ENCODE results near the gene NOP16.

NOP16 gene

DNA sequence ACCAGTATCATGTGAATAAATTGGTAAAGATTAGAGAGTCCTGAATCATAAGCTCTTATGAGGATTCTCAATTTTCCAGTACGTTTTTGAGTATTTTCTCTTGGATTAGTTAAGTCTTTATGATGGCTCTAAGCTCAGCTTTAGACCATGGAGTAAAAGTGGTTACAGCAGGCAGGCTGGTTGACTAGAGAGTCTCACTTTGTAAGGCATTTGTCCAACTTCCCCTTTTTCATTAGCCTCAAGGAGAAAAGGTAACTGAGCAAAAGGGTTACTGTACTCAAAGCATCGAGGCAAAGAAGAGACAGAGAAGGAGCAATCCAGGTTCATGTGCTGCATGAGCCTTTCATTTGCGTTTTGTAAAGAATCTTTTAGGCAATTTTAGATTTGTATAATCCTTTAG lies 8.5 kb downstream of the NOP16 start:
- DNase-seq (ENCODE audit: low read depth): no peak
- TF ChIP-seq, protein P1, sequence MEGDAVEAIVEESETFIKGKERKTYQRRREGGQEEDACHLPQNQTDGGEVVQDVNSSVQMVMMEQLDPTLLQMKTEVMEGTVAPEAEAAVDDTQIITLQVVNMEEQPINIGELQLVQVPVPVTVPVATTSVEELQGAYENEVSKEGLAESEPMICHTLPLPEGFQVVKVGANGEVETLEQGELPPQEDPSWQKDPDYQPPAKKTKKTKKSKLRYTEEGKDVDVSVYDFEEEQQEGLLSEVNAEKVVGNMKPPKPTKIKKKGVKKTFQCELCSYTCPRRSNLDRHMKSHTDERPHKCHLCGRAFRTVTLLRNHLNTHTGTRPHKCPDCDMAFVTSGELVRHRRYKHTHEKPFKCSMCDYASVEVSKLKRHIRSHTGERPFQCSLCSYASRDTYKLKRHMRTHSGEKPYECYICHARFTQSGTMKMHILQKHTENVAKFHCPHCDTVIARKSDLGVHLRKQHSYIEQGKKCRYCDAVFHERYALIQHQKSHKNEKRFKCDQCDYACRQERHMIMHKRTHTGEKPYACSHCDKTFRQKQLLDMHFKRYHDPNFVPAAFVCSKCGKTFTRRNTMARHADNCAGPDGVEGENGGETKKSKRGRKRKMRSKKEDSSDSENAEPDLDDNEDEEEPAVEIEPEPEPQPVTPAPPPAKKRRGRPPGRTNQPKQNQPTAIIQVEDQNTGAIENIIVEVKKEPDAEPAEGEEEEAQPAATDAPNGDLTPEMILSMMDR (conservative IDR thresholded peaks at IDR 0.05; ENCODE audit: low read length): no peak
- H3K4me3 ChIP-seq (ENCODE audit: low read length): no peak overlapping the region

DNA sequence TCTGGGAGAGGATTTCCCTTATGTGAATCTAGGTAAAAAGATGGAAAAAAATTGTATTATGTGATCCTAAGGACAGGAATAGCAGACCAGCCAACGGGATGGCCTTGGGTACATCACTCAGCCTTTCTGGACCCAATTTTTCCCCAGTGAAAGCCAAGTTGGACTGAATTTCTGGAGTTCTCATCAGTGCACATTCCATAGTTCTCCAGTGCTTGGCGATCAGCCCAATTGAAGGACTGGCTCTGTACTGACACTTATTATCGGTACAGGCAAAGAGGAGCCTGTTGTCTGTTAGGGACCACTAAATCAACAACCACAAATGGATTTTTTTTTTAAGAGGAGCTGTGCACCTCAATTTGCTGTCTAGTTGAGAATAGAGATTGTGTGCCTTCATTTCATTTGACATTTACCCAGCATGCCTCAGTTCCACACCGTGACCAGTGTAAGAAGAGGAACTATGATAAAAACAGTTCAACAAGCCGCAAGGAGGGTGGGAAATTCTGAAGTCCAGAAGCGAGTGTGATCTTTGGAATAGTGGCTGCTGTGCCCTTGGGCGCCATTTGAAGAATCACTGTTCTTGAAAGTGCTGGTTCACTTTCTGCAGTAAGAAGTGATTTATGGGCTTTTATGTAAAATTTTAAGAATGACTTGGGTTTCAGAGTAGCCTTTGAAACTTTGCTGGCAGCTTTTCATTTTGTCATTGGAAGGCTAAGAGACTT lies 15.1 kb downstream of the NOP16 start:
- no peak overlapping the region for H3K4me3 ChIP-seq (ENCODE audit: low read length)
- TF ChIP-seq, protein P1 (conservative IDR thresholded peaks at IDR 0.05; ENCODE audit: low read length): no peak
- DNase-seq (ENCODE audit: low read depth): peak; percentile 49

DNA sequence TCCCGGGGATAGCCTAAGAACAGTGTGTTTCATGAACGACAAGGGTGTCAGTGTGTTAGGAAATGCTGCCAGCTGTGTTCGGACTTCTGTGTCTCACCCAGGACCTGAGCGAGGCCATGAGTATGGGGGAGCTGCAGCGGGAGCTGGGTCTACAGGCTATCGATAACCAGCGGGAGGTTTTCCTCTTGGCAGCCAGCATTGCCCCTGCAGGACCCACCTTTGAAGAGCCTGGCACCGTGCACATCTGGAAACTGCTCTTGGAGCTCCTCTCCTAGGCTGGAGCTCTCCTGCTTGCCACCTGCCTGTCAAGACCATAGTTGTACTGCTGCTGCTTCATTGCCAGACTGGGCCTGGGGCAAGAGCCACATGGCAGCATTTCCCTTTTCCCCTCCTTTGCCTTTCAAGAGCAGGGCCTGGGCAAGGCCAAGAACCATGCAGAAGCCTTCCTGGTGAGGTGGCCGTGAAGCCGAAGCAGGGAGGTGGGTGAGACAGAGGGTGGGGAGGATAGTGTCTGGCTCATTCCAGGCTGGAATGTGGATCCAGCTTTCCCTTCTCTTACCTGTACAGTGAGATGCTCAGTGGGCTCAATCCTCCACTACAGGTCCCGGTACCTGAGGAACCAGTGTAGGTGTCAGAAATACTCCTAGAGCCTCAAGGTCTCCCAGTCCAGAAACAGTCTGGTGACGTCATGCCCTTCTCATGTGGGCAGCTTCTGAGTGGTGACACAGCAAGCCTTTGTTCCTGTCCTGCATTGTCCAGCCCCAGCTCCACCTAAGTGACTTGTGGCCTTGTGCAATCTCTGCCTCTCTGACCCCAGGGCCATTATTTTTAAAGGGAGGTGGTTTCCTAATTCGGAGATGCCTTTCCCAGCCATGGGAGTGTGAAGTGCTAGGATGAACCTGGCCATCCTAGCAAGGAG lies 16.5 kb downstream of the NOP16 start:
- DNase-seq (ENCODE audit: low read depth): no peak
- TF ChIP-seq, protein P1 (conservative IDR thresholded peaks at IDR 0.05; ENCODE audit: low read length): no peak
- H3K4me3 ChIP-seq (ENCODE audit: low read length): no peak overlapping the region

DNA sequence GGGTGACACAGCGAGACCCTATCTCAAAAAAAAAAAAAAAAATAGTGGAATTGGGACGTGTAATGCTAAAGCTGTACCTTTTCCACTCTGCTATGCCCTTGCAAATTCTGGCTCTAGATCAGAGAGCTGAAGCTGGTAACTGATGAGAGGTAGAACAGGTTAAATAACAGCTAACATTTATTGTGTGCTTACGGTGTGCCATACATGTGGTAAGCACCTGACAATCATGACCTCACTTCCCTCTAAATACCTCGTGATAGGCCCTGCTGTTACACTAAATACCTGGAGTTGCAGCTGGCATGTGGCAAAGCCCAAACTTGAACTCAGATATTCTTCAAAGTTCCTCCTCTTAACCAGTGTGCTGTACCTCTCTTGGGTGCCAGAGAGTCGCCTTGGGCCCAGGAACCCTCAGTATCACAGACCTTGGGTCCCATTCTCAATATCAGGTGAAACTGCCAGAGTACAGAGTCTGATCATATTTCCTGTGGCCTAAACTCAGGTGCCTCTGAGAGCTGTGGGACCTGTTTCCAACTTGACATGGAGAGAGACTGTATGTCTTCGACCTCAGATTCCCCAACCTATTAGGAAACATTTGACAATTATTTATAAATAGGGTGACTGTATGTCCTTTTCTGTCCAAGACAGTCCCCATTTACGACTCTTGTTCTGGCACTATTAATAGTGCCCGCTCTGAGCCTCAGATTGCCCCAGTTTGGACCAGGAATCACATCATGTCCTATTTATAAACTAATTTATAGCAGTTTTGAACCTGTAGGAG lies 18.3 kb downstream of the NOP16 start:
- no peak for DNase-seq (ENCODE audit: low read depth)
- H3K4me3 ChIP-seq (ENCODE audit: low read length): no peak overlapping the region
- TF ChIP-seq, protein P1 (conservative IDR thresholded peaks at IDR 0.05; ENCODE audit: low read length): no peak

DNA sequence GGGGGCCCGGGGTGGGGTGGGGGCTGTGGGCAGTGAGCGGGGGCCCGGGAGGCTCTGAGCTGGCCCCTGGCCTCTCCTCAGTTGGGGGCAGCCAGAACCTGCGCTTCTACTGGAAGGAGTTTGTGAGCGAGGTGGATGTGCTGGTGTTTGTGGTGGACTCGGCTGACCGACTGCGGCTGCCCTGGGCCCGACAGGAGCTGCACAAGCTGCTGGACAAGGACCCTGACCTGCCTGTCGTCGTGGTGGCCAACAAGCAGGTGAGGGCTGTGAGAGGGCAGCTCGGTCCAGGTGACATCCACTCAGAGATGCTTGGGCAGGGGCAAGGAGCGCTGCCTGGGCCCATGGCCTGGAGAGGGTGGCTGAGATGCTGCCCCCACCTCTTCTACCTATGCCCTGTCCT lies 19.7 kb downstream of the NOP16 start:
- H3K4me3 ChIP-seq (ENCODE audit: low read length): no peak overlapping the region
- TF ChIP-seq, protein P1 (conservative IDR thresholded peaks at IDR 0.05; ENCODE audit: low read length): no peak
- DNase-seq (ENCODE audit: low read depth): no peak

DNA sequence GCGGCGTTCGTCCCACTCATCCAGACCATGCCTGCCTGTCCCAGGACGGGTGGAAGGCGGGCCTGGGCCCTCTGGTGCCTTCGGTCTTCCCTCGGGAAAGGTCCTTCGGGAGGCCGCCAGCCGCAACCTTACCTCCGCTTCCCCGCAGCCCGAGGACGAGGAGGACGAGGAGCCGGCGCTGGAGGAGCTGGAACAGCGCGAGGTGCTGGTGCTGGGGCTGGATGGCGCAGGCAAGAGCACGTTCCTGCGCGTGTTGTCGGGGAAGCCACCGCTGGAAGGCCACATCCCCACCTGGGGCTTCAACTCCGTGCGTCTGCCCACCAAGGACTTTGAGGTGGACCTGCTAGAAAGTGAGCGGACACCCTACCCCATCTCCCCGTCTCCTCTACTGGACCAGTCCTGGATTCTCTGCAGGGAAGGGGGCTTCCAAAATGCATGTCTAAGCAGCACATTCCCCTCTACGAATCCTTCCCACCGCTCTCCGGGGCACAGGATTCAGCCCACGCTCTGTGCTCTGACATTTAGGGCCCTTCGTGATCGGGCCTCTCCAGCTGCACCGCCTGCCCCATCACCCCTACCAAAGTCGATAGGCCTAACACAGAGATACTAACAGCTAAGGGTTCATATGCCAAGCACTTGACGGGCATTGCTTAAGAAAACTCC lies 22.0 kb downstream of the NOP16 start:
- TF ChIP-seq, protein P1 (conservative IDR thresholded peaks at IDR 0.05; ENCODE audit: low read length): no peak
- H3K4me3 ChIP-seq (ENCODE audit: low read length): peak overlapping the region; percentile 67
- no peak for DNase-seq (ENCODE audit: low read depth)
